HCT116 (cell line): ENCODE measurements around the gene AGBL1. TPM values are rescaled to one million over a fixed set of nuclear protein-coding genes. Genes with fewer than 3 reads are reported as not detected.

Experiments
- ATAC-seq: fragments of 200-7000 bp; cut with Tn5 transposase; 2 replicates; pipeline ENCODE4 v1.9.1; 2020; ENCODE audit warnings: mild to moderate bottlenecking, moderate library complexity
- BruUV-seq: library from RNA; stranded (reverse); fragments of 400-500 nt; replicated peaks from 2 replicates; lab custom pipeline; 2021; lab: Mats Ljungman, UMichigan
- CTCF ChIA-PET: fragments of 300-600 bp; sonication (Branson Sonifier 250); formaldehyde crosslinking; loops from one replicate; lab custom pipeline; 2021; ENCODE audit warnings: antibody characterized with exemption; lab: Charles Lee
- POLR2A ChIA-PET: fragments of 300-600, 350-600 bp; sonication (Branson Sonifier 250); formaldehyde crosslinking; loops from one replicate; lab custom pipeline; 2021; ENCODE audit warnings: antibody characterized with exemption; lab: Charles Lee
- RAD21 ChIA-PET, 2 experiments: fragments of 300-600 bp; sonication (Branson Sonifier 250); formaldehyde crosslinking; loops; one replicate each; lab custom pipeline; 2023; ENCODE audit warnings: low total read pairs in 2 of 2; ENCODE audit not compliant: uncharacterized antibody in 2 of 2, unreplicated experiment in 2 of 2, low non-redundant PET in 1 of 2; lab: Charles Lee
- DNase-seq: peaks from one replicate; pipeline ENCODE4 v3.0.0-alpha.2; 2010; ENCODE audit warnings: low read depth, low spot score
- H2AFZ ChIP-seq: fragments of 200-600 bp; shearing (Covaris generic), sonication (generic); 2 replicates; pipeline ENCODE4 v1.6.1; 2017; ENCODE audit warnings: low read depth, mixed run types, mixed read lengths, antibody characterized with exemption, low read length; ENCODE audit not compliant: poor library complexity, severe bottlenecking
- H3K27ac ChIP-seq: 2 replicates; pipeline ENCODE4 v1.5.1; 2012; ENCODE audit warnings: low read depth, low read length
- H3K27me3 ChIP-seq: fragments of 200-600 bp; sonication (generic); 2 replicates; pipeline ENCODE4 v1.6.1; 2016; ENCODE audit warnings: mixed run types, low read length, mixed read lengths; ENCODE audit not compliant: insufficient read depth
- H3K36me3 ChIP-seq, 2 experiments: fragments of 200-500 bp in 1 of 2; fragments of 200-600 bp in 1 of 2; sonication (Bioruptor generic) in 1 of 2; sonication (generic) in 1 of 2; 2 replicates each; pipeline versions ENCODE4 v1.5.1 to v1.6.1; 2014 to 2016; ENCODE audit warnings: low read length in 2 of 2, inconsistent platforms in 1 of 2, mixed read lengths in 1 of 2, mixed run types in 1 of 2; ENCODE audit not compliant: insufficient read depth in 2 of 2, control insufficient read depth in 1 of 2
- H3K4me1 ChIP-seq, 2 experiments: fragments of 200-600 bp in 1 of 2; sonication (generic) in 1 of 2; 2 replicates each; pipeline versions ENCODE4 v1.5.1 to v1.6.1; 2012 to 2017; ENCODE audit warnings: low read length in 2 of 2, inconsistent platforms in 1 of 2, mild to moderate bottlenecking in 1 of 2, mixed read lengths in 1 of 2, mixed run types in 1 of 2, moderate library complexity in 1 of 2; ENCODE audit not compliant: insufficient read depth in 2 of 2, control insufficient read depth in 1 of 2
- H3K4me2 ChIP-seq: fragments of 200-600 bp; sonication (generic); 2 replicates; pipeline ENCODE4 v1.6.1; 2017; ENCODE audit warnings: mixed run types, low read length, mixed read lengths
- H3K4me3 ChIP-seq, 2 experiments: fragments of 200-600 bp in 1 of 2; sonication (generic) in 1 of 2; replicated peaks in 1 of 2; 2 replicates each; pipeline ENCODE4 v1.5.1; 2011 to 2016; ENCODE audit warnings: low read length in 2 of 2, control low read depth in 1 of 2, low read depth in 1 of 2, mild to moderate bottlenecking in 1 of 2, mixed read lengths in 1 of 2, mixed run types in 1 of 2
- H3K79me2 ChIP-seq: fragments of 200-600 bp; sonication (generic); 2 replicates; pipeline ENCODE4 v1.6.1; 2017; ENCODE audit warnings: mild to moderate bottlenecking, mixed run types, low read length, moderate library complexity, mixed read lengths; ENCODE audit not compliant: insufficient read depth
- H3K9ac ChIP-seq: fragments of 200-600 bp; sonication (generic); 2 replicates; pipeline ENCODE4 v1.6.1; 2016; ENCODE audit warnings: low read length, mixed read lengths
- H3K9me2 ChIP-seq: fragments of 200-600 bp; sonication (generic), shearing (Covaris generic); 2 replicates; pipeline ENCODE4 v1.6.1; 2017; ENCODE audit warnings: mixed run types, mild to moderate bottlenecking, moderate library complexity; ENCODE audit not compliant: insufficient read depth
- H3K9me3 ChIP-seq, 2 experiments: fragments of 200-500 bp in 1 of 2; fragments of 200-600 bp in 1 of 2; sonication (Bioruptor generic) in 1 of 2; sonication (generic) in 1 of 2; 2 replicates each; pipeline ENCODE4 v1.6.1; 2014 to 2017; ENCODE audit warnings: low read length in 2 of 2, mixed read lengths in 2 of 2, inconsistent platforms in 1 of 2, low read depth in 1 of 2, mild to moderate bottlenecking in 1 of 2, mixed run types in 1 of 2, moderate library complexity in 1 of 2; ENCODE audit not compliant: control insufficient read depth in 1 of 2, insufficient read depth in 1 of 2
- H4K20me1 ChIP-seq: fragments of 200-600 bp; sonication (generic), shearing (Covaris generic); 2 replicates; pipeline ENCODE4 v1.6.1; 2017; ENCODE audit warnings: mixed run types, mild to moderate bottlenecking, moderate library complexity; ENCODE audit not compliant: insufficient read depth
- CBX3 ChIP-seq: IDR thresholded peaks from 2 replicates; pipeline ENCODE4 v1.6.1; 2012; ENCODE audit warnings: low read depth
- EGR1 ChIP-seq: IDR thresholded peaks from 2 replicates; pipeline ENCODE4 v1.6.1; 2012; ENCODE audit warnings: low read depth
- ELF1 ChIP-seq: IDR thresholded peaks from 2 replicates; pipeline ENCODE4 v1.6.1; 2012; ENCODE audit warnings: low read depth, borderline replicate concordance
- FOSL1 ChIP-seq: IDR thresholded peaks from 2 replicates; pipeline ENCODE4 v1.6.1; 2012; ENCODE audit warnings: low read depth
- JUND ChIP-seq: IDR thresholded peaks from 2 replicates; pipeline ENCODE4 v1.6.1; 2012
- POLR2A ChIP-seq: IDR thresholded peaks from 2 replicates; pipeline ENCODE4 v1.7.0; 2011; ENCODE audit warnings: borderline replicate concordance; ENCODE audit not compliant: insufficient read depth, insufficient read length; ENCODE audit errors: extremely low read depth
- RAD21 ChIP-seq: IDR thresholded peaks from 2 replicates; pipeline ENCODE4 v1.6.1; 2012; ENCODE audit warnings: low read depth, mild to moderate bottlenecking
- SP1 ChIP-seq: IDR thresholded peaks from 2 replicates; pipeline ENCODE4 v1.6.1; 2012; ENCODE audit warnings: low read depth
- ZFX ChIP-seq: fragments of 450-650 bp; IDR thresholded peaks from 2 replicates; pipeline ENCODE4 v1.6.1; 2017
- ZNF274 ChIP-seq: fragments of 200-500 bp; sonication (Bioruptor generic); IDR thresholded peaks from 2 replicates; pipeline ENCODE4 v1.6.1; 2014; ENCODE audit warnings: mild to moderate bottlenecking, low read depth, low read length, inconsistent platforms
- intact Hi-C: fragments of 100-400 bp; cut with micrococcal nuclease; formaldehyde crosslinking; loops from 2 replicates; pipeline ENCODE4 v1.10.0; 2022
- total RNA-seq: library from RNA; stranded (reverse); gene quantifications from one replicate; pipeline ENCODE4 v1.2.1, GENCODE V29; 2021; ENCODE audit not compliant: unreplicated experiment
- TF ChIP-seq, protein P1 (sequence below): IDR thresholded peaks from 2 replicates; pipeline ENCODE4 v1.6.1; 2012
- TF ChIP-seq, protein P2 (sequence below): IDR thresholded peaks from 2 replicates; pipeline ENCODE4 v1.6.1; 2012; ENCODE audit warnings: low read depth
- TF ChIP-seq, protein P3 (sequence below): IDR thresholded peaks from 2 replicates; pipeline ENCODE4 v1.6.1; 2012
- TF ChIP-seq, protein P4 (sequence below), 3 experiments: fragments of 200-600 bp in 1 of 3; sonication (generic) in 1 of 3; IDR thresholded peaks in 2 of 3; conservative IDR thresholded peaks in 1 of 3; 2 replicates each; pipeline ENCODE4 v1.5.1; 2012 to 2017; ENCODE audit warnings: low read depth in 2 of 3, low read length in 2 of 3, antibody characterized with exemption in 1 of 3, borderline replicate concordance in 1 of 3, control low read depth in 1 of 3, mild to moderate bottlenecking in 1 of 3, mixed read lengths in 1 of 3, mixed run types in 1 of 3, moderate library complexity in 1 of 3; ENCODE audit not compliant: insufficient read depth in 1 of 3

AGBL1 gene
- total RNA-seq, 1 experiment from 2014 or later = not detected

DNA sequence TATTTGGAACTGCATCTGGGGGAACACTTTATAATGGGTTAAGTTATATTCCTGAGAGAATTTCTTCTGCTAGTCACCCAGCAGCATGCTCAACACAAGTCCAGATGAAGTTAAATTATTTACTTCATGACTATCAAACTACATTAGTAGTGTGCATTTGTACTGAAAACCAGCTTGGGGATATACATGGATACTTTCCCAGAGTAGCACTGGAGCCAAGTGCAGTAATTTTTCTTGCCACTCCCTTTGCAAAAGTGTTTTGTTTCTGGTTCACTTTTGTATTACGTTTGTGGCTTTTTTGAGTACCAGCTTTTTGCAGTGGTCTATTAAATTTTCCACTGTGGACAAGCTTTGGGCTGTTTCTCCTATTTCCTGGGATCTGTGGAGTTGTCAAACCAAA lies 243.0 kb downstream of the AGBL1 start:
- intact Hi-C loops = no loop called here
- CTCF ChIA-PET = no interaction called here
- Histone ChIP-seq H3K9me3 (peaks cover 4 to 18% of the 10 kb centered on the region in 2 experiments; a peak in 2 of 4 replicates), H3K36me3 (no peaks in the 10 kb centered on the region), H3K79me2 (no peaks in the 10 kb centered on the region), H3K9ac (no peak overlapping the region), H4K20me1 (no peaks in the 10 kb centered on the region), H2AFZ (no peak overlapping the region), H3K4me3 (no peak overlapping the region), H3K27me3 (no peaks in the 10 kb centered on the region), H3K4me1 (no peaks in the 10 kb centered on the region), H3K9me2 (no peaks in the 10 kb centered on the region), H3K4me2 (no peak overlapping the region), H3K27ac (no peak overlapping the region)
- POLR2A ChIA-PET = no interaction called here
- TF ChIP-seq RAD21 = no peak
- no TSS peak for BruUV-seq
- ATAC-seq (no peak), DNase-seq (no peak)
- RAD21 ChIA-PET = no interaction called here

DNA sequence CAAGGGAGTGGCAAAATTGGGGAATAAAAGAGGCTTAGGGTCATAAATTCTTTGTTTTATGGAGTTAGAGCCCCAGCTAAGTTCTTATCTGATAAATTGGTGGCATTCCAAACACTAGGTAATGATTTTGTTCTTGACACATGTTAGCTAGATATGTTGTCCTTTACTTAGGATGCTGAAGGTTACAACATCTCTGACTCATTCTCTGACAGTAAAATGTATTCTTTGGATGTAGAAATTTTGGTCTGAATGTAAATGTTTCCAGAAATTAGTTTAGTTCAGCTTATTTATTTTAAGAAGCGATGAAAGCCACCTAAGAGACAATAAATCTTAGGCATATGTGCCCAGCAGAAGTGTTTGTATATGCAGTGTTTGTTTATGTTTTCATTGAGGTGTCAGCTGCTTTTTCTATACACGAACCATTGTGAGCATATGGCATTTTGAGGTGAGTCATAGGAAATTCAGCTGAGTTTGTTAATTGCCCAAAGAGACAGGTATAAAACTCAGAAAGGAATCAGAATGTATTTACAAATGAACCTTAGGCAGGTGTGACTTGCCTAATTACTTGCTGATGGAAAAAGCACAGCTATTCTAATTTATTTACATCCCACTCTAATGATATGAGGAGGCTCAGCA lies 247.7 kb downstream of the AGBL1 start:
- Histone ChIP-seq H3K9me3 (peaks cover 4 to 28% of the 10 kb centered on the region in 2 experiments; a peak in 2 of 4 replicates), H3K4me3 (no peak overlapping the region), H3K27me3 (no peaks in the 10 kb centered on the region), H3K4me1 (no peaks in the 10 kb centered on the region), H3K79me2 (no peaks in the 10 kb centered on the region), H4K20me1 (no peaks in the 10 kb centered on the region), H3K9me2 (no peaks in the 10 kb centered on the region), H3K36me3 (no peaks in the 10 kb centered on the region), H2AFZ (no peak overlapping the region), H3K4me2 (no peak overlapping the region), H3K9ac (no peak overlapping the region), H3K27ac (no peak overlapping the region)
- intact Hi-C loops = no loop called here
- ChIA-PET POLR2A (no interaction called here), RAD21 (no interaction called here), CTCF (no interaction called here)
- ATAC-seq = no peak
- BruUV-seq = no TSS peak
- DNase-seq = no peak
- TF ChIP-seq EGR1 (no peak), POLR2A (no peak), ZFX (no peak), SP1 (no peak), FOSL1 (no peak), JUND (no peak), ZNF274 (no peak), ELF1 (no peak), CBX3 (no peak)
- TF ChIP-seq, protein P1, sequence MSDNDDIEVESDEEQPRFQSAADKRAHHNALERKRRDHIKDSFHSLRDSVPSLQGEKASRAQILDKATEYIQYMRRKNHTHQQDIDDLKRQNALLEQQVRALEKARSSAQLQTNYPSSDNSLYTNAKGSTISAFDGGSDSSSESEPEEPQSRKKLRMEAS = no peak
- TF ChIP-seq, protein P2, sequence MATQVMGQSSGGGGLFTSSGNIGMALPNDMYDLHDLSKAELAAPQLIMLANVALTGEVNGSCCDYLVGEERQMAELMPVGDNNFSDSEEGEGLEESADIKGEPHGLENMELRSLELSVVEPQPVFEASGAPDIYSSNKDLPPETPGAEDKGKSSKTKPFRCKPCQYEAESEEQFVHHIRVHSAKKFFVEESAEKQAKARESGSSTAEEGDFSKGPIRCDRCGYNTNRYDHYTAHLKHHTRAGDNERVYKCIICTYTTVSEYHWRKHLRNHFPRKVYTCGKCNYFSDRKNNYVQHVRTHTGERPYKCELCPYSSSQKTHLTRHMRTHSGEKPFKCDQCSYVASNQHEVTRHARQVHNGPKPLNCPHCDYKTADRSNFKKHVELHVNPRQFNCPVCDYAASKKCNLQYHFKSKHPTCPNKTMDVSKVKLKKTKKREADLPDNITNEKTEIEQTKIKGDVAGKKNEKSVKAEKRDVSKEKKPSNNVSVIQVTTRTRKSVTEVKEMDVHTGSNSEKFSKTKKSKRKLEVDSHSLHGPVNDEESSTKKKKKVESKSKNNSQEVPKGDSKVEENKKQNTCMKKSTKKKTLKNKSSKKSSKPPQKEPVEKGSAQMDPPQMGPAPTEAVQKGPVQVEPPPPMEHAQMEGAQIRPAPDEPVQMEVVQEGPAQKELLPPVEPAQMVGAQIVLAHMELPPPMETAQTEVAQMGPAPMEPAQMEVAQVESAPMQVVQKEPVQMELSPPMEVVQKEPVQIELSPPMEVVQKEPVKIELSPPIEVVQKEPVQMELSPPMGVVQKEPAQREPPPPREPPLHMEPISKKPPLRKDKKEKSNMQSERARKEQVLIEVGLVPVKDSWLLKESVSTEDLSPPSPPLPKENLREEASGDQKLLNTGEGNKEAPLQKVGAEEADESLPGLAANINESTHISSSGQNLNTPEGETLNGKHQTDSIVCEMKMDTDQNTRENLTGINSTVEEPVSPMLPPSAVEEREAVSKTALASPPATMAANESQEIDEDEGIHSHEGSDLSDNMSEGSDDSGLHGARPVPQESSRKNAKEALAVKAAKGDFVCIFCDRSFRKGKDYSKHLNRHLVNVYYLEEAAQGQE = no peak
- TF ChIP-seq, protein P3, sequence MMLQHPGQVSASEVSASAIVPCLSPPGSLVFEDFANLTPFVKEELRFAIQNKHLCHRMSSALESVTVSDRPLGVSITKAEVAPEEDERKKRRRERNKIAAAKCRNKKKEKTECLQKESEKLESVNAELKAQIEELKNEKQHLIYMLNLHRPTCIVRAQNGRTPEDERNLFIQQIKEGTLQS = no peak
- TF ChIP-seq, protein P4, sequence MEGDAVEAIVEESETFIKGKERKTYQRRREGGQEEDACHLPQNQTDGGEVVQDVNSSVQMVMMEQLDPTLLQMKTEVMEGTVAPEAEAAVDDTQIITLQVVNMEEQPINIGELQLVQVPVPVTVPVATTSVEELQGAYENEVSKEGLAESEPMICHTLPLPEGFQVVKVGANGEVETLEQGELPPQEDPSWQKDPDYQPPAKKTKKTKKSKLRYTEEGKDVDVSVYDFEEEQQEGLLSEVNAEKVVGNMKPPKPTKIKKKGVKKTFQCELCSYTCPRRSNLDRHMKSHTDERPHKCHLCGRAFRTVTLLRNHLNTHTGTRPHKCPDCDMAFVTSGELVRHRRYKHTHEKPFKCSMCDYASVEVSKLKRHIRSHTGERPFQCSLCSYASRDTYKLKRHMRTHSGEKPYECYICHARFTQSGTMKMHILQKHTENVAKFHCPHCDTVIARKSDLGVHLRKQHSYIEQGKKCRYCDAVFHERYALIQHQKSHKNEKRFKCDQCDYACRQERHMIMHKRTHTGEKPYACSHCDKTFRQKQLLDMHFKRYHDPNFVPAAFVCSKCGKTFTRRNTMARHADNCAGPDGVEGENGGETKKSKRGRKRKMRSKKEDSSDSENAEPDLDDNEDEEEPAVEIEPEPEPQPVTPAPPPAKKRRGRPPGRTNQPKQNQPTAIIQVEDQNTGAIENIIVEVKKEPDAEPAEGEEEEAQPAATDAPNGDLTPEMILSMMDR (IDR thresholded peaks at IDR 0.05 in 2 of 3, conservative IDR thresholded peaks at IDR 0.05 in 1 of 3; ENCODE audit: borderline replicate concordance in 1 of 3, insufficient read depth in 1 of 3, low read depth in 2 of 3, low read length in 2 of 3) = no peak
